Activated T-helper 1 cell treated with anti-CD3 and anti-CD28 coated beads, Interleukin-12 subunit alpha, Interleukin-12 subunit beta, Interleukin-2, Interleukin-4 antibody, amounts not matched to agents 30 ng/mL and 10 ng/mL and 1 ng/mL, durations not matched to agents 14 hours and 24 hours and 36 hours (primary cell): ENCODE measurements around the gene GLRX2. TPM values are rescaled to one million over a fixed set of nuclear protein-coding genes. Genes with fewer than 3 reads are reported as not detected.
A peak's percentile ranks its signal among the peaks of the same experiment; 100 is the strongest.
"Not testable (repeated sequence)": the region's sequence is repeated elsewhere in the genome, so short reads cannot be mapped to it uniquely, and the experiment has no call there.

Experiments
- DNase-seq: peaks from one replicate; pipeline ENCODE4 v3.0.0; 2021; ENCODE audit warnings: low spot score
- H3K27ac Mint-ChIP-seq: one replicate; pipeline ENCODE4 v1.8.0; 2021; ENCODE audit warnings: mild to moderate bottlenecking, mixed read lengths
- H3K27me3 Mint-ChIP-seq: one replicate; pipeline ENCODE4 v1.8.0; 2022; ENCODE audit warnings: mild to moderate bottlenecking, moderate library complexity, mixed read lengths; ENCODE audit not compliant: insufficient read depth
- H3K36me3 Mint-ChIP-seq: one replicate; pipeline ENCODE4 v1.8.0; 2021; ENCODE audit warnings: low read depth, mixed read lengths
- H3K4me1 Mint-ChIP-seq: one replicate; pipeline ENCODE4 v1.8.0; 2021; ENCODE audit warnings: low read depth, mixed read lengths
- H3K4me3 Mint-ChIP-seq: one replicate; pipeline ENCODE4 v1.8.0; 2021; ENCODE audit warnings: mild to moderate bottlenecking, moderate library complexity, mixed read lengths
- H3K9me3 Mint-ChIP-seq: one replicate; pipeline ENCODE4 v1.8.0; 2021; ENCODE audit warnings: mixed read lengths
- intact Hi-C: fragments of 100-400 bp; cut with micrococcal nuclease; formaldehyde crosslinking; loops from one replicate; pipeline ENCODE4 v1.15.1; 2024
- total RNA-seq: library from RNA; stranded (reverse); gene quantifications from 2 replicates; pipeline ENCODE4 v1.2.3, GENCODE V29; 2022

The GLRX2 gene
- total RNA-seq, 1 donor from 2014 or later = 32.9 TPM

DNA sequence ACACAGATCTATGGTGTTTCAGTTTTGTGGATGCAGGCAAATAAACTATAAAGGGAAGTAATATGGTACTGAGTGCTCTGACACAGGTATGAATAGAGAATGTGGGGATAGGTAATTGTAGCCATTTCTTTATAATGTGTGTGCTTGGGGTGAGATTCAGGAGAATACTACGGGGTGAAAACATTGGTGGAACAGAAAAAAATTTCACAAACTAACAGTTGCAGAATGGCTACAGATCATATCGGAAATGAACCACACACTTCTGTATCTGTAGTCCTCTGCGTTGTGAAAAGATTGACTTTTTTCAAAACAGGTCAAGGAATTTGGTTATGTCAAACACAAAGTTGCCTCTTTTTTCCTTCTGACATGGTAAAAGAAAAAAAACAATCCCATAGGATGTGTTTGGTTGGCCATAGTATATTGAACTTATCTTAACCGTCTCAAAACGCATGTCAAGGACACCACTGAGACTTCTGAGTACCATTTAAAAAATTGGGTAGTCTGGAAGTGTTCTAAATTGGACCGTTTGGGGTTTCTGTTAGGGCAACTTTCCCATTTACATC, 15.5 kb upstream of the GLRX2 start:
- intact Hi-C loops = loop anchor here (5.0 kb wide), 4 partner anchors 138 to 648 kb away; no protein-coding TSS in a partner anchor
- no peaks in the 10 kb centered on the region for H3K9me3 Mint-ChIP-seq
- peaks cover 56% of the 10 kb centered on the region for H3K4me1 Mint-ChIP-seq
- no peak for DNase-seq
- H3K27me3 Mint-ChIP-seq = peaks cover 18% of the 10 kb centered on the region
- H3K36me3 Mint-ChIP-seq = peaks cover 9% of the 10 kb centered on the region
- peak overlapping the region; percentile 88 for H3K27ac Mint-ChIP-seq
- peak overlapping the region; percentile 92 for H3K4me3 Mint-ChIP-seq

DNA sequence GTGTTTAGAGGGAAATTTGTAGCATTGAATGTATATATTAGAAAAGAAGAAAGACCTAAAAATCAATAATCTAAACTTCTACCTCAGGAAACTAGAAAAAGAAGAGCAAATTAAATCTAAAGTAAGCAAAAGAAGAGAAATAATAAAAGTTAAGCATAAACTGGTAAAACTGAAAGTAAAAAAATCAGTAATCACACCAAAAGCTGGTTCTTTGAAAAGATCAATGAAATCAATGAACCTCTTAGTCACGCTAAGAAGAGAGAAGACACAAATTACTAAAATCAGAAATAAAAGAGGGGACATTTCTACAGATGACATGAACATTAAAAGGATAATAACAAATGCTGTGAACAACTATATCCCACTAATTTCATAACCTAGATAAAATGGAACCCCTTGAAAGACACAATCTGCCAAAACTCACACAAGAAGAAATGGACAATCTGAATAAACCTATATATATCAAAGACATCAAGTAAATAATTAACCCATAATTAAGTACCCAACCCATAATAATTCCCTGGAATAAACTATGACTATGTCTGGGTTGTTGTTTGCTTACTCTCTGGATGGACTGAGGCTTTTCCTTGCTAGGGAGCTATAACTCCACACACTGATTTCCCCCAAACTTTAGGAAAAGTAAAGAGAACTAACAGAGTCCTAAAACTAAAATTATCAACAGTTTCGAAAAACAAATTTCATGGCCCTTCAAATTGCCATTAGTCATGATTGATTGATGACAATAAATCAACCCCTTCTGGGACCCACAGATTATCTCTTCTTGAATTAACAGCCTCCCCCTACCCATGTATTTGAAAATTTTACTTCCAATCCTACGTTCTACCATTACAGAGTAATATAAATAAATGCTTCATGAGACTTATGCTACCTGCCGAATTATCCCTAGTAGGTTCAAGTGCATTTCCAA, 13.9 kb upstream of the GLRX2 start:
- peaks cover 18% of the 10 kb centered on the region for H3K27me3 Mint-ChIP-seq
- H3K27ac Mint-ChIP-seq = no peak overlapping the region
- DNase-seq = no peak
- no peaks in the 10 kb centered on the region for H3K36me3 Mint-ChIP-seq
- intact Hi-C loops = no loop called here
- H3K4me1 Mint-ChIP-seq = peaks cover 41% of the 10 kb centered on the region
- H3K4me3 Mint-ChIP-seq = no peak overlapping the region
- no peaks in the 10 kb centered on the region for H3K9me3 Mint-ChIP-seq

DNA sequence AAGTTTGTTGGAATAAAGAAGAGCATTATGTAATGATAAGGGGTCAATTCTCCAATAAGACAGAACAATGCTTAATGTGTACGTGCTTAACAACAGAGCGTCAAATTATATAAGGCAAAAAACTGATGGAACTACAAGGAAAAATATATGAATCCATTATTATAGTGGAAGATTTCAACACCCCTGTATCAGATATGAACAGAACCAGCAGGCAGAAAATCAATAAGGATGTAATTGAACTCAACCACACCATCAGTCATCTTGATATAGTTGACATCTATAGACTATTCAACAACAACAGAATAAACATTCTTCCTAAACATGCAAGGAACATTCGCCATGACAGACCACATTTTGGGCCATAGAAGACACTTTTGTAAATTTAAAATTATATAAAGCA, 13.0 kb upstream of the GLRX2 start:
- no peaks in the 10 kb centered on the region for H3K36me3 Mint-ChIP-seq
- H3K4me3 Mint-ChIP-seq = no peak overlapping the region
- H3K27me3 Mint-ChIP-seq = peaks cover 18% of the 10 kb centered on the region
- H3K4me1 Mint-ChIP-seq = peaks cover 32% of the 10 kb centered on the region
- H3K9me3 Mint-ChIP-seq = no peaks in the 10 kb centered on the region
- no peak for DNase-seq
- intact Hi-C loops = no loop called here
- no peak overlapping the region for H3K27ac Mint-ChIP-seq

DNA sequence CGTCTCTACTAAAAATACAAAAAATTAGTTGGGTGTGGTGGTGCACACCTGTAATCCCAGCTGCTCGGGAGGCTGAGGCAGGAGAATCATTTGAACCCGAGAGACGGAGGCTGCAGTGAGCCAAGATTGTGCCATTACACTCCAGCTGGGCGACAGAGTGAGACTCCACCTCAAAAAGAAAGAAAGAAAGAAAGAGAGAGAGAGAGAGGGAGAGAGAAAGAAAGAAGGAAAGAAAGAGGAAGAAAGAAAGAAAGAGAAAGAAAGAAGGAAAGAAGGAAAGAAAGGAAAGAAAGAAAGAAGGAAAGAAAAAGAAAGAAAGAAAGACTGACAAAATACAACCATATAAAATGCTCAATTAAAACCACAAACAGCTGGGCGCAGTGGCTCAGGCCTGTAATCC, 12.0 kb upstream of the GLRX2 start:
- H3K36me3 Mint-ChIP-seq, DNase-seq, intact Hi-C loops, H3K9me3 Mint-ChIP-seq, H3K27ac Mint-ChIP-seq, H3K4me3 Mint-ChIP-seq: not testable (repeated sequence)
- peaks cover 20% of the 10 kb centered on the region for H3K27me3 Mint-ChIP-seq
- peaks cover 25% of the 10 kb centered on the region for H3K4me1 Mint-ChIP-seq

DNA sequence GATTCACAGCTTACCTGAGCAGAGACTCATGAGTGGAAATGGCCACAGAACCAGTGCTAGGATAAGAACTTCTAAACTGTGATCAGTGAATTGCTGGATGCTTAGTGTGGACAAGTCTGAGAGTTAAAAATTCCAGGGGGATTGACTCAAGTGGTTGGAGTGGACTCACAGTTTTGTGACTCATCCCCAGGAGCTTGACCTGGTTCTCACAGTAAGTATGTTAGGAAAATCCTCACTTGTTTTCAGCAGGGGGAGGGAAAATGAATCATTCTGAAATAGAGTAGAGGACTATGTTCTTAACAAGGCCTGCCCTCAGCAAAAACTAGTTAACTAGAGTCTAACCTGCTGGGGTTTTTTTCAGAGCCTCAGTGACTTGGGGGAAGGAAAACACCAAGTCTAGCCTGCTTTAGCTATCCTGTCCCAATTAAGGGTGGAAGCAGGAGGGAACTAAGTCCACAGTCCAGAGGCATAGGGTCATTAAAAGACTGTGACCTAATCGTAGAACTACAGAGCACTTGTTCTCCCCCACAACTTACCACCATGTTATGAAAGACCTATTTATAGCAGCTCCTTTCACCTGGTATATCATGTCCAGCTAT, 10.5 kb upstream of the GLRX2 start:
- Mint-ChIP-seq H3K9me3 (no peaks in the 10 kb centered on the region), H3K27me3 (peaks cover 20% of the 10 kb centered on the region), H3K36me3 (no peaks in the 10 kb centered on the region), H3K4me1 (peaks cover 18% of the 10 kb centered on the region), H3K4me3 (no peak overlapping the region), H3K27ac (no peak overlapping the region)
- DNase-seq = no peak
- intact Hi-C loops = no loop called here

DNA sequence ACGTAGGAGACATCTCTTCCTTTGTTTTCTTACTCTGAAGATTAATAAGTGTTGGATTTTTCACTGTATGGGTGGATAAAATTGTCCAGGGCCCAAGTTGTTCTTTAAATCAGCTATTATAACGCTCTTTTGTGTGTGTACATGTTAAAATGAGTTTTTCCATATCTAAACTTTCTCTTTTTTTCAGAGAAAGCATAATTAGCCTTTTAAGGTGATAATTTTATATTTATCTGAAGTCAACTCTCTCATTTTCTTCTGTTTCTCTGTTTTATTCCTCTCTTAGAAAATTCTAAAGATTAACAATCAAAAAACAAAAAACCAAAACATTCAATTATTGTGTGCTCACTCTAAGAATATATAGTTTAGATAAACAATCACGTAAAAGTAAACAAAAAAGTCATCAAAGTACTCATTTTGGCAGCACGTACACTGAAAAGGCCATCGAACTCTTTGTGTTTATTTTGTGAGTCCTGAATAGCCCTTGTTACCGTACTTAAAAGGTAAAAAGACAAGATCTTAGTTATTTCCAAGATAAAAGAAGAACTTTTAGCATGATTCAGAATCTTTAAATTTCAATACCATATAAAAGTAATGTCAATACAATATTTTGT, 9.4 kb upstream of the GLRX2 start:
- H3K9me3 Mint-ChIP-seq = no peaks in the 10 kb centered on the region
- intact Hi-C loops = no loop called here

DNA sequence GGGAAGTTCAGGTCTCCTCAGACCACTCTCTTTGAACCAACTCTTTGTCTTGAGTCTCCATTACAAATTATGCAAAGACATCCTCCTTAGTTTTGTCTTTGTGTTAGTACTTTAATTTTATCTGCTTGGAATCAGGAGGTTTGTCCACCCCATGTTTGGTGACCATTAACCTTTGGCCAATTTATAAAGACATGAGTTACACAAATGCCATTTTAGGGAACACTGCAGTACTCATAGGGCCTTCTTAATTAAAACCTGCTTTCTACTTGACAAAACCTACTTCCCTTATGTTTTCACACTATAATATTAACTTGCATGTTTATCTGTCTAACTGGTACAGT, 8.7 kb upstream of the GLRX2 start:
- Mint-ChIP-seq H3K9me3 (no peaks in the 10 kb centered on the region), H3K36me3 (no peaks in the 10 kb centered on the region), H3K27me3 (peaks cover 14% of the 10 kb centered on the region), H3K4me1 (peaks cover 6% of the 10 kb centered on the region), H3K4me3 (no peak overlapping the region), H3K27ac (no peak overlapping the region)
- DNase-seq = no peak
- intact Hi-C loops = no loop called here

More for the DNA sequence above, 9.4 kb upstream of the GLRX2 start:
- no peaks in the 10 kb centered on the region for H3K36me3 Mint-ChIP-seq
- peaks cover 13% of the 10 kb centered on the region for H3K27me3 Mint-ChIP-seq
- DNase-seq = no peak
- H3K4me3 Mint-ChIP-seq = no peak overlapping the region
- H3K27ac Mint-ChIP-seq = no peak overlapping the region
- peaks cover 12% of the 10 kb centered on the region for H3K4me1 Mint-ChIP-seq

DNA sequence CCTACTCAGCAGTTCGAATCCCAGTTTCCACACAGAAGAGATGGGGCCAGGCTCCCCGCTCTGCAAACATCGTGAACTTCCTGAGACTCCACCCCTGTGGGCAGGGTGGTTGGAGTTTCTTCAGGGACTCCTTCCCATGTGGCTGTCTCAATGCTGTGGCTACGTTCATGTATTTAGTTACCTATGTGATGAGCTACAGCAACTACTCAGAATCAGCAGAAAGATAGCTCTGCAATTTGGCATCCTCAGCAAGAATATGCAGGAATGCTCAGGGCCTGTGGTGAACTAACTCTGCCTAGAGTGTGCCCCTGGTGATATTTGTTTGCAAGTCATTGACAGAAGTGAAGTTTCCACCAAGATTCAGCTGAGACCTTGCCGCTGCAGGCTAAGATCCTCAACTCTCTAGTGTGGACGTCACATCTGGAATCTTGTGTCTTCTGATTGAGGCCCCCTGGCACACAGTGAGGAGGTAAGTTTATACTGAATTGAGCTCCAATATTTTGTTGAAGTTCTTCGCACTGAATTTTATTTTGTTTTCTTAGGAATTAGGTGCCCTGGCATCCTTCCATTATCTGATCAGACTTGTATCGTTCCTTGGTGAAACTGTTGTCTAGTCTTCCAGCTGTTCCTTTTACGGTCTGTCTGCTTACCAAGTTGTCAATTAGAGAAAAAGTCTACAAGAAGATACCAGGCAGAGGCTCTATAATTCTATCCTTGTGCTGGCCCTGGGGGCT, 8.2 kb upstream of the GLRX2 start:
- Mint-ChIP-seq H3K36me3 (no peaks in the 10 kb centered on the region), H3K27ac (no peak overlapping the region), H3K27me3 (peaks cover 13% of the 10 kb centered on the region), H3K4me3 (no peak overlapping the region), H3K9me3 (no peaks in the 10 kb centered on the region), H3K4me1 (peaks cover under 1% of the 10 kb centered on the region)
- intact Hi-C loops = no loop called here
- no peak for DNase-seq

DNA sequence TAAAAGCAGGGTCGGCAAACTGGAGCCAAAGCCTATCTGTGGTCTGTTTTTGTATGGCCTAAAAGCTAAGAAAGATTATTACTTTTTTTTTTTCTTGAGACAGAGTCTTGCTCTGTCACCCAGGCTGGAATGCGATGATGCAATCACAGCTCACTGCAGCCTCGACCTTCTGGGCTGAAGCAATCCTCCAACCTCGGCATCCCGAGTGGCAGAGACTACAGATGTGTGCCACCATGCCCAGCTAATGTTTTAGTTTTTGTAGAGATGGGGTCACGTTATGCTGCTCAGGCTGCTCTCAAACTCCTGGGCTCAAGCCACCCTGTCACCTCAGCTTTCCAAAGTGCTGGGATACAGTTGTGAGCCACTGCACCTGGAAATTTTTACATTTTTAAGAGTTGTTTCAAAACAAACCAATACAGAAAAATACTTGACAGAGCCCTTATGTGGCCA, 6.5 kb upstream of the GLRX2 start:
- Mint-ChIP-seq H3K36me3 (no peaks in the 10 kb centered on the region), H3K27ac (no peak overlapping the region), H3K9me3 (no peaks in the 10 kb centered on the region), H3K27me3 (peaks cover 15% of the 10 kb centered on the region), H3K4me3 (no peak overlapping the region), H3K4me1 (no peaks in the 10 kb centered on the region)
- intact Hi-C loops = no loop called here
- no peak for DNase-seq

DNA sequence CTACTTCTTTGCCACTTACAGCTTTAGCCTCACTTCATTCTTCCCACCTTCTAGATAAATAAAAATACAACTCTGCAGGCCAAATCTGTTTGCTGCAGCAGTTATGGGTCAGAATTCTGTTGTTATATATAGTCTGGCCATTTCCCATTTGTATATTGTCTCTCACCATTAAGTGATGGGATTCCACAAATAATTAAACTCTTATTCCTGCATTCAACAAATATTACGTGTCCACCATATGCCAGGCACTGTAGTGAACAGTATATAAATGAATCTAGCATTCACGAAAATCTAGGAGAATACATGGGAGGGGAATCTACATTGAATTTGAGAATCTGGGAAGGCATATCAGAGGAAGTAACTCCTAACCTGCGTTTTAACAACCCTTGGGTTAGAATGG, 5.7 kb upstream of the GLRX2 start:
- no peak for DNase-seq
- no peaks in the 10 kb centered on the region for H3K9me3 Mint-ChIP-seq
- H3K4me3 Mint-ChIP-seq = no peak overlapping the region
- H3K27ac Mint-ChIP-seq = no peak overlapping the region
- intact Hi-C loops = no loop called here
- H3K36me3 Mint-ChIP-seq = no peaks in the 10 kb centered on the region
- peaks cover 12% of the 10 kb centered on the region for H3K27me3 Mint-ChIP-seq
- no peaks in the 10 kb centered on the region for H3K4me1 Mint-ChIP-seq

DNA sequence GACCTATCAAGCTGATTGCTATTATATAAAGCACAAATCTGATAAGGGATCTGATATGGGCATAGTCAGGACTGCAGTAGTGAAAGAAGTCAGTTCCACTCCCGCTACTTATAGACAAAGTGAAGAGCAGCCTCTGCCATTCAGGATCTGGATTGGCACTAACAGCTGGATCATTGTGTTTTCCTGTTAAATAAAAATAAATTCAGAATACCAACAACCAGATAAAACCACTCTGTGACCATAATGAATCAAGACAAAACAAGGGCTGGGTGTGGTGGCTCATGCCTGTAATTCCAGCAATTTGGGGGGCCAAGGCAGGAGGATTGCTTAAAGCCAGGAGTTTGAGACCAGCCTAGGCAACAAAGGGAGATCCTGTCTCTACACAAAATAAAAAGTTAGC, 5.0 kb upstream of the GLRX2 start:
- no peaks in the 10 kb centered on the region for H3K36me3 Mint-ChIP-seq
- no peak for DNase-seq
- peaks cover 5% of the 10 kb centered on the region for H3K4me1 Mint-ChIP-seq
- H3K9me3 Mint-ChIP-seq = no peaks in the 10 kb centered on the region
- H3K27me3 Mint-ChIP-seq = peaks cover 12% of the 10 kb centered on the region
- intact Hi-C loops = no loop called here
- no peak overlapping the region for H3K4me3 Mint-ChIP-seq
- H3K27ac Mint-ChIP-seq = no peak overlapping the region

DNA sequence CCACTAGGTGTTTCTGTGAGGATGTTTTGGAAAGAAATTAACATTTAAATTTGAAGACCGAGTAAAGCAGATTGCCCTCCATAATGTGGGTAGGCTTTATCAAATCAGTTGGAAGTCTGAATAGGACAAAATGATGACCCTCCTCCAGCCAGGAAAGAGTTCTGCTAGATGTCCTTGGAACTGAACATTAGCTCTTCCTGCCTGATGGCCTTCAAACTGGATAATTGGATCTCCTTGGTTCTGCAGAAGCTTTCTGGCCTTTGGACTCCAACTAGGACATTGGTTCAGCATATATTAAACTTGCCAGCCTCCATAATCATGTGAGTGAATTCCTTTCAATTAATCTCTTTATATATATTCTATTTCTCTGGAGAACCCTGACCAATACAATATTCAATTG, 4.4 kb upstream of the GLRX2 start:
- no peaks in the 10 kb centered on the region for H3K9me3 Mint-ChIP-seq
- intact Hi-C loops = loop anchor here (5.0 kb wide), 1 partner anchor 637 kb away; no protein-coding TSS in a partner anchor
- H3K36me3 Mint-ChIP-seq = no peaks in the 10 kb centered on the region
- peaks cover 5% of the 10 kb centered on the region for H3K4me1 Mint-ChIP-seq
- no peak overlapping the region for H3K27ac Mint-ChIP-seq
- H3K27me3 Mint-ChIP-seq = peaks cover 12% of the 10 kb centered on the region
- DNase-seq = no peak
- H3K4me3 Mint-ChIP-seq = no peak overlapping the region
